ENCODE data around the gene GADD45A.

The GADD45A gene

DNA sequence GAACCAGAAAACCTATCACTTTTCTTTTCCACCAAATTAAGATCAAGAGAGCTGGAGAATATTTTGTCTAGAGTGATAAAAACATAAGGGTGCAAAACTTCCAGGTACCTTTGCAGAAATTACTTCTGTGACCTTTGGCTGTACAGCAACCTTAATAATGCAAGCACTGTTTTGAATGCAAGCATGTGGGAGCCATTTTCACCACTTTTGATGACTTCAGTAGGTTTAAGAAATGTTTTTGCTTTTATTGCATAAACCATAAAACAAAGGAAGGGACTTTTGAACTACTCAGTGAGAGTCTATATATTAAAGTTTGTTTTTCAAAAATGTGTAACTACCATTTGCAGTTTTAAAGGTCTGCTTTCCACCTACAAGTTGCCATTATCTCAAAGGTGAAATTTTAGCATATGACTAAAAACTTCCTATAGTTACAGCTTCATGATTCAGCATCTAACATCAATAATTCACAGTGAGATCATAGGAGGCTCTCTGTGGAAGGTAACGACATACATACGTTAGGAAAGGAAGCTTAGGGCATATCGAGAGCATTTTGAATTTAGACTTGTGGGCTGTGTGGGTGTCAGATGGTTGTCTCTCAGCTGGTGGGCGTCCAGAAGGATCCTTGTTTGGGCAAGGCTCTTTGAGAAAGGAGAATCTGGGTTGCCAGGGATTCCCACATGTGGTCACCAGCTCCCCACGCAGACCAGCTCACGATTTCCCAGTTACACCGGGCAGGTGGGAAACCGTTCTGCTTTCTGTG is 1.1 kb upstream of the GADD45A start:
- peak overlapping the region; percentile 94 for H3K4me3 ChIP-seq
- H3K9me3 ChIP-seq (ENCODE audit: low read depth, low read length), result no peaks in the 10 kb centered on the region
- peak overlapping the region; percentile 34; the same call in 1 of the 2 replicates for H3K27ac ChIP-seq
- TF ChIP-seq POLR2AphosphoS5 (IDR thresholded peaks at IDR 0.05; ENCODE audit: borderline replicate concordance, low read depth, low read length), result no peak
- no peak for TF ChIP-seq FOXP2 (optimal IDR thresholded peaks at IDR 0.05; ENCODE audit: control extremely low read depth, extremely low read length, insufficient read depth)
- no peak for TF ChIP-seq EZH2 (IDR thresholded peaks at IDR 0.05)
- H3K9ac ChIP-seq (ENCODE audit: insufficient read length), result no peak overlapping the region
- no peak for DNase-seq (ENCODE audit: low read depth, low spot score)
- peaks cover 15% of the 10 kb centered on the region for H3K36me3 ChIP-seq (ENCODE audit: insufficient read depth, low read length)

DNA sequence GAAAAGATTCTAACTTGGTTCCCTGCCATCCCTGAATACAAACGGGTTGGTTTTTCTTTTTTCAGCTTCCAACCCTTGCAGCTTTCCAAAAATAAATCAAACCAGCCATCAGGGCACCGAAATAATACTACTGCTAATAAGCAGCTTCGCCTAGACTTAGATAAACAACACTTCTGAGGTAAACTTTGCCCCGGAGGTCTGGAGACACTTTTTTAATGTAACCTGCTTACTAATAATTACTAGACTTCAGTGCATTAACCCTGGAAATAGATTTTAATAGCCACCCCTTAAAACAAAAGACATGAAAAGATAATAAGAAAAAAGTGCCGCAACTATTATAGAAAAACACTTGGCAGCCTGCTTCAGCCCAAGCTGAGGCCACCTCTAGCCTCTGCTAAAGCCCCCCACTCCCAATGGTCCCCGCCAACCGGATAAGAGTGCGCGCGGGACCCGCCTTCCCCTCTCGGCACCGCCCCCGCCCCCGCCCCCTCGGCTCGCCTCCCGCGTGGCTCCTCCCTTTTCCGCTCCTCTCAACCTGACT is 405 bp upstream of the GADD45A start:
- H3K9ac ChIP-seq (ENCODE audit: insufficient read length), result no peak overlapping the region
- peak overlapping the region; percentile 34; the same call in 1 of the 2 replicates for H3K27ac ChIP-seq
- TF ChIP-seq EZH2 (IDR thresholded peaks at IDR 0.05) (no peak), FOXP2 (optimal IDR thresholded peaks at IDR 0.05; ENCODE audit: control extremely low read depth, extremely low read length, insufficient read depth) (no peak), POLR2AphosphoS5 (IDR thresholded peaks at IDR 0.05; ENCODE audit: borderline replicate concordance, low read depth, low read length) (no peak)
- H3K4me3 ChIP-seq, result peak overlapping the region; percentile 94
- no peaks in the 10 kb centered on the region for H3K9me3 ChIP-seq (ENCODE audit: low read depth, low read length)
- no peak for DNase-seq (ENCODE audit: low read depth, low spot score)
- peaks cover 16% of the 10 kb centered on the region for H3K36me3 ChIP-seq (ENCODE audit: insufficient read depth, low read length)

- no peak for TF ChIP-seq EZH2 (IDR thresholded peaks at IDR 0.05)
- no peak for TF ChIP-seq FOXP2 (optimal IDR thresholded peaks at IDR 0.05; ENCODE audit: control extremely low read depth, extremely low read length, insufficient read depth)
- TF ChIP-seq POLR2AphosphoS5 (IDR thresholded peaks at IDR 0.05; ENCODE audit: borderline replicate concordance, low read depth, low read length), result no peak
- DNase-seq (ENCODE audit: low read depth, low spot score), result no peak
- no peaks in the 10 kb centered on the region for H3K9me3 ChIP-seq (ENCODE audit: low read depth, low read length)
- H3K4me3 ChIP-seq, result peak overlapping the region; percentile 94
- peaks cover 16% of the 10 kb centered on the region for H3K36me3 ChIP-seq (ENCODE audit: insufficient read depth, low read length)
- peak overlapping the region; percentile 71 for H3K9ac ChIP-seq (ENCODE audit: insufficient read length)
- H3K27ac ChIP-seq, result no peak overlapping the region
These were observed 711 bp downstream of the GADD45A start for GRCh38 chr1:67685558-67686266.

- peak; percentile 47 for DNase-seq (ENCODE audit: low read depth, low spot score)
- Histone ChIP-seq H3K9me3 (ENCODE audit: low read depth, low read length) (no peaks in the 10 kb centered on the region), H3K36me3 (ENCODE audit: insufficient read depth, low read length) (peaks cover 16% of the 10 kb centered on the region), H3K27ac (peak overlapping the region; percentile 57; the same call in 1 of the 2 replicates), H3K9ac (ENCODE audit: insufficient read length) (peak overlapping the region; percentile 71), H3K4me3 (peak overlapping the region; percentile 94)
- TF ChIP-seq POLR2AphosphoS5 (IDR thresholded peaks at IDR 0.05; ENCODE audit: borderline replicate concordance, low read depth, low read length) (0 out of 2 replicates have a peak, but pooled peaks have one; percentile 33), FOXP2 (optimal IDR thresholded peaks at IDR 0.05; ENCODE audit: control extremely low read depth, extremely low read length, insufficient read depth) (no peak), EZH2 (IDR thresholded peaks at IDR 0.05) (no peak)
These were observed 1.5 kb downstream of the GADD45A start for GRCh38 chr1:67686267-67687197.

- peaks cover 16% of the 10 kb centered on the region for H3K36me3 ChIP-seq (ENCODE audit: insufficient read depth, low read length)
- no peaks in the 10 kb centered on the region for H3K9me3 ChIP-seq (ENCODE audit: low read depth, low read length)
- no peak for DNase-seq (ENCODE audit: low read depth, low spot score)
- peak overlapping the region; percentile 94 for H3K4me3 ChIP-seq
- H3K27ac ChIP-seq, result peak overlapping the region; percentile 57; the same call in 1 of the 2 replicates
- no peak overlapping the region for H3K9ac ChIP-seq (ENCODE audit: insufficient read length)
- TF ChIP-seq POLR2AphosphoS5 (IDR thresholded peaks at IDR 0.05; ENCODE audit: borderline replicate concordance, low read depth, low read length) (no peak), EZH2 (IDR thresholded peaks at IDR 0.05) (no peak), FOXP2 (optimal IDR thresholded peaks at IDR 0.05; ENCODE audit: control extremely low read depth, extremely low read length, insufficient read depth) (no peak)
These were observed 2.2 kb downstream of the GADD45A start for GRCh38 chr1:67687198-67687545.

DNA sequence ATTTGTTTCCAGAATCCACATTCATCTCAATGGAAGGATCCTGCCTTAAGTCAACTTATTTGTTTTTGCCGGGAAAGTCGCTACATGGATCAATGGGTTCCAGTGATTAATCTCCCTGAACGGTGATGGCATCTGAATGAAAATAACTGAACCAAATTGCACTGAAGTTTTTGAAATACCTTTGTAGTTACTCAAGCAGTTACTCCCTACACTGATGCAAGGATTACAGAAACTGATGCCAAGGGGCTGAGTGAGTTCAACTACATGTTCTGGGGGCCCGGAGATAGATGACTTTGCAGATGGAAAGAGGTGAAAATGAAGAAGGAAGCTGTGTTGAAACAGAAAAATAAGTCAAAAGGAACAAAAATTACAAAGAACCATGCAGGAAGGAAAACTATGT is 2.6 kb downstream of the GADD45A start:
- no peak overlapping the region for H3K27ac ChIP-seq
- TF ChIP-seq FOXP2 (optimal IDR thresholded peaks at IDR 0.05; ENCODE audit: control extremely low read depth, extremely low read length, insufficient read depth) (no peak), EZH2 (IDR thresholded peaks at IDR 0.05) (no peak), POLR2AphosphoS5 (IDR thresholded peaks at IDR 0.05; ENCODE audit: borderline replicate concordance, low read depth, low read length) (no peak)
- peaks cover 16% of the 10 kb centered on the region for H3K36me3 ChIP-seq (ENCODE audit: insufficient read depth, low read length)
- H3K9me3 ChIP-seq (ENCODE audit: low read depth, low read length), result no peaks in the 10 kb centered on the region
- no peak overlapping the region for H3K9ac ChIP-seq (ENCODE audit: insufficient read length)
- no peak for DNase-seq (ENCODE audit: low read depth, low spot score)
- no peak overlapping the region for H3K4me3 ChIP-seq

DNA sequence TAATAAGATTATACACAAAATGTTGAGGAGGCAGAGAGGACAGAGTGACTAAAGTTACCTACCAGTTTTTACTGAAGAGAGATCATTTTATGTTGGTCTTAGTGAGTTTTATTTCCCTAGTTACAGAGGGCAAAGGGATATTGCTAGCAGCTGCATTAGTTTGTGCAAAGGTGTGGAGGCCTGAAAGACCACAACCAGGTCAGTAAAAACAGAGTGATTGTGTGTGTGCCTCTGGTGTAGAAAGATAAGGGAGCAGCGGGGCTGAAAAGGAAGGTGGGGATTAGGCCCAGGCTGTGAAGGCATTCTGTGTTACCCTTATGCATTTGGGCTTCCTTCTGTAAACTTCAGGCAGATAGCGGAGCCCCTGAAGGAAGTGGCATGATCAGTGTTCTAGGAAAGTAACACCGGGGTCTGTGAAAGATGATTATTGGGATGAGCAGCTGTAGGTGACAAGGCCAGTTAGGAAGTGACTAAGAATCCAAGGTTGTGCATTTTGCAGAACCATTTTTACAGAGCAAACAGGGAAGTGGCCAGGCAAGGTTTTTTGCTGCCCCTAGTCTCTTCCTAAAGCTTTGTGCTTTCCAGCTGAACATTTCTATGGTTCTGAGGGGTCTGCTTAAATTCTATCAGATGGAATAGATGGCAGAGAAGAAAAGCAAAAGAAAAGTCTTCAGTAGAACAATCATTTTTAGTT is 3.7 kb downstream of the GADD45A start:
- Histone ChIP-seq H3K4me3 (no peak overlapping the region), H3K9ac (ENCODE audit: insufficient read length) (no peak overlapping the region), H3K9me3 (ENCODE audit: low read depth, low read length) (no peaks in the 10 kb centered on the region), H3K36me3 (ENCODE audit: insufficient read depth, low read length) (peaks cover 16% of the 10 kb centered on the region), H3K27ac (no peak overlapping the region)
- TF ChIP-seq FOXP2 (optimal IDR thresholded peaks at IDR 0.05; ENCODE audit: control extremely low read depth, extremely low read length, insufficient read depth), result no peak
- TF ChIP-seq POLR2AphosphoS5 (IDR thresholded peaks at IDR 0.05; ENCODE audit: borderline replicate concordance, low read depth, low read length), result no peak
- TF ChIP-seq EZH2 (IDR thresholded peaks at IDR 0.05), result no peak
- no peak for DNase-seq (ENCODE audit: low read depth, low spot score)

Measured in SK-N-MC (cell line).